GM12878 (cell line): ENCODE results near the gene ANKRD42. TPM values are rescaled to one million over a fixed set of nuclear protein-coding genes. Genes with fewer than 3 reads are reported as not detected.

Experiments used
- ATAC-seq: fragments of 200-7000 bp; cut with Tn5 transposase; 3 replicates; pipeline ENCODE4 v1.9.1; 2020; ENCODE audit warnings: mild to moderate bottlenecking, moderate library complexity
- BruUV-seq: library from RNA; stranded (reverse); fragments of 400-500 nt; replicated peaks from 2 replicates; lab custom pipeline; 2021; lab: Mats Ljungman, UMichigan
- CTCF ChIA-PET: fragments of 300-600 bp; sonication (Branson Sonifier 250); formaldehyde crosslinking; extraction: SDS; loops from one replicate; lab custom pipeline; 2021; ENCODE audit warnings: inconsistent platforms; lab: Yijun Ruan, JAX
- POLR2A ChIA-PET: fragments of 350-600 bp; formaldehyde crosslinking; extraction: SDS; loops from one replicate; lab custom pipeline; 2021; ENCODE audit warnings: inconsistent platforms; lab: Charles Lee
- RAD21 ChIA-PET: fragments of 300-600 bp; sonication (Branson Sonifier 250); formaldehyde crosslinking; loops from one replicate; lab custom pipeline; 2023; ENCODE audit warnings: antibody characterized with exemption; ENCODE audit not compliant: unreplicated experiment; lab: Charles Lee
- SMC1A ChIA-PET: fragments of 300-600 bp; sonication (Branson Sonifier 250); formaldehyde crosslinking; loops from one replicate; lab custom pipeline; 2023; ENCODE audit not compliant: unreplicated experiment, uncharacterized antibody; lab: Charles Lee
- DNase-seq: peaks from one replicate; pipeline ENCODE4 v3.0.0-alpha.2; 2011; ENCODE audit warnings: low read depth, low spot score
- FAIRE-seq: peaks from 3 replicates; lab custom pipeline; 2011; peaks lifted over from hg19 to GRCh38; lab: Jason Lieb, UNC
- H2AFZ ChIP-seq: 2 replicates; pipeline ENCODE4 v1.6.0; 2011; ENCODE audit warnings: low read depth, low read length, control low read depth; ENCODE audit not compliant: control insufficient read depth
- H3K27ac ChIP-seq: 2 replicates; pipeline ENCODE4 v1.5.1; 2011; ENCODE audit warnings: control low read depth; ENCODE audit not compliant: control insufficient read depth, insufficient read depth
- H3K27me3 ChIP-seq, 2 experiments: replicated peaks in 1 of 2; 2 replicates each; pipeline versions ENCODE4 v1.6.0 to v1.6.1; 2011; ENCODE audit warnings: low read length in 1 of 2; ENCODE audit not compliant: control insufficient read depth in 2 of 2, insufficient read depth in 2 of 2
- H3K36me3 ChIP-seq, 2 experiments: 2 replicates each; pipeline ENCODE4 v1.5.1; 2011; ENCODE audit warnings: low read length in 1 of 2; ENCODE audit not compliant: control insufficient read depth in 2 of 2, insufficient read depth in 2 of 2
- H3K4me1 ChIP-seq: 2 replicates; pipeline ENCODE4 v1.6.1; 2011; ENCODE audit warnings: mild to moderate bottlenecking, low read length, moderate library complexity, mixed read lengths; ENCODE audit not compliant: control insufficient read depth, insufficient read depth
- H3K4me2 ChIP-seq: 2 replicates; pipeline ENCODE4 v1.6.0; 2011; ENCODE audit warnings: control low read depth; ENCODE audit not compliant: control insufficient read depth, insufficient read depth
- H3K4me3 ChIP-seq: fragments of 200-600 bp; sonication (generic); 2 replicates; pipeline ENCODE4 v1.5.1; 2016
- H3K79me2 ChIP-seq: 2 replicates; pipeline ENCODE4 v1.6.0; 2011; ENCODE audit warnings: low read length; ENCODE audit not compliant: control insufficient read depth, insufficient read depth
- H3K9ac ChIP-seq: 2 replicates; pipeline ENCODE4 v1.8.0; 2011; ENCODE audit warnings: low read length, control low read depth, mixed read lengths; ENCODE audit not compliant: control insufficient read depth, insufficient read depth
- H3K9me3 ChIP-seq: replicated peaks from 3 replicates; pipeline ENCODE4 v1.5.1; 2011; ENCODE audit warnings: mild to moderate bottlenecking, low read length; ENCODE audit not compliant: control insufficient read depth, insufficient read depth
- H4K20me1 ChIP-seq: 2 replicates; pipeline ENCODE4 v1.6.0; 2011; ENCODE audit not compliant: control insufficient read depth, insufficient read depth
- ATF3 ChIP-seq: IDR thresholded peaks from 2 replicates; pipeline ENCODE4 v1.6.1; 2011; ENCODE audit warnings: low read depth, mild to moderate bottlenecking, low read length, moderate library complexity, borderline replicate concordance; ENCODE audit errors: extremely low read depth
- EZH2 ChIP-seq: IDR thresholded peaks from 2 replicates; pipeline ENCODE4 v1.6.1; 2012; ENCODE audit warnings: low read depth, mild to moderate bottlenecking, control low read depth, inconsistent platforms, low read length, borderline replicate concordance; ENCODE audit not compliant: control insufficient read depth
- RAD21 ChIP-seq: IDR thresholded peaks from 2 replicates; pipeline ENCODE4 v1.6.1; 2011; ENCODE audit warnings: mild to moderate bottlenecking, low read depth, low read length, moderate library complexity; ENCODE audit not compliant: insufficient read depth
- SMC3 ChIP-seq: IDR thresholded peaks from 2 replicates; pipeline ENCODE4 v1.6.1; 2011; ENCODE audit warnings: low read length, improper control_type of control experiment, borderline replicate concordance
- YY1 ChIP-seq: IDR thresholded peaks from 2 replicates; pipeline ENCODE4 v1.6.1; 2011; ENCODE audit warnings: low read depth, mild to moderate bottlenecking, low read length
- whole genome bisulfite sequencing: methylation state at CpG from one replicate; pipeline ENCODE4 v1.1.6; 2016; ENCODE audit warnings: low lambda C conversion rate; ENCODE audit not compliant: insufficient replicate concordance, insufficient coverage; ENCODE audit errors: missing lambda C conversion rate; 5-methylcytosine and 5-hydroxymethylcytosine counted together
- in situ Hi-C: fragments of 300-500 bp; cut with MboI; formaldehyde crosslinking; loops from 9 replicates; pipeline ENCODE4 v1.14.3; 2018; ENCODE audit warnings: mixed read lengths
- intact Hi-C: fragments of 100-400 bp; cut with micrococcal nuclease; formaldehyde crosslinking; loops from one replicate; pipeline ENCODE4 v1.14.2; 2022; ENCODE audit not compliant: unreplicated experiment
- polyA plus RNA-seq, 11 experiments: library from polyadenylated mRNA; depleted of rRNA in 4 of 11; unstranded in 6 of 11; stranded (reverse) in 5 of 11; fragments of >200 nt; fragmentation: Nextera tagmentation in 4 of 11; fragmentation: Illumina TruSeq in 1 of 11; extraction: Ambion mirVana in 4 of 11; extraction: Trizol in 1 of 11; gene quantifications; 1 replicate in 1 of 11; 2 replicates in 10 of 11; pipeline versions ENCODE4 v1.2.1 to v1.2.3, GENCODE V29; 2011 to 2016; ENCODE audit warnings: inconsistent platforms in 2 of 11, missing spikeins in 2 of 11, low read depth in 1 of 11
- total RNA-seq, 4 experiments: library from RNA; depleted of rRNA in 3 of 4; stranded (reverse); fragments of >200 nt in 3 of 4; fragmentation: Illumina TruSeq in 1 of 4; extraction: Trizol in 1 of 4; gene quantifications; 2 replicates each; pipeline versions ENCODE4 v1.2.1 to v1.2.3, GENCODE V29; 2013 to 2021
- TF ChIP-seq, protein P1 (sequence below), 3 experiments: IDR thresholded peaks in 2 of 3; conservative IDR thresholded peaks in 1 of 3; 2 replicates each; pipeline ENCODE4 v1.5.1; 2011; ENCODE audit warnings: low read depth in 3 of 3, low read length in 3 of 3, mild to moderate bottlenecking in 3 of 3, control low read depth in 2 of 3, moderate library complexity in 2 of 3, inconsistent platforms in 1 of 3, mixed read lengths in 1 of 3; ENCODE audit not compliant: control insufficient read depth in 2 of 3, insufficient read depth in 1 of 3; ENCODE audit errors: extremely low read depth in 1 of 3

The ANKRD42 gene
- total and polyA plus RNA-seq, 10 of the 15 experiments (the other 5 are each of a cell fraction or from before 2014, with no cell fraction given): 0.68 to 3.2 (median 2.0) TPM

GRCh38 chr11:83292709-83293456 is 99.4 kb downstream of the ANKRD42 start:
- peak; percentile 60 for TF ChIP-seq RAD21
- no peak for TF ChIP-seq ATF3
- TF ChIP-seq, protein P1, sequence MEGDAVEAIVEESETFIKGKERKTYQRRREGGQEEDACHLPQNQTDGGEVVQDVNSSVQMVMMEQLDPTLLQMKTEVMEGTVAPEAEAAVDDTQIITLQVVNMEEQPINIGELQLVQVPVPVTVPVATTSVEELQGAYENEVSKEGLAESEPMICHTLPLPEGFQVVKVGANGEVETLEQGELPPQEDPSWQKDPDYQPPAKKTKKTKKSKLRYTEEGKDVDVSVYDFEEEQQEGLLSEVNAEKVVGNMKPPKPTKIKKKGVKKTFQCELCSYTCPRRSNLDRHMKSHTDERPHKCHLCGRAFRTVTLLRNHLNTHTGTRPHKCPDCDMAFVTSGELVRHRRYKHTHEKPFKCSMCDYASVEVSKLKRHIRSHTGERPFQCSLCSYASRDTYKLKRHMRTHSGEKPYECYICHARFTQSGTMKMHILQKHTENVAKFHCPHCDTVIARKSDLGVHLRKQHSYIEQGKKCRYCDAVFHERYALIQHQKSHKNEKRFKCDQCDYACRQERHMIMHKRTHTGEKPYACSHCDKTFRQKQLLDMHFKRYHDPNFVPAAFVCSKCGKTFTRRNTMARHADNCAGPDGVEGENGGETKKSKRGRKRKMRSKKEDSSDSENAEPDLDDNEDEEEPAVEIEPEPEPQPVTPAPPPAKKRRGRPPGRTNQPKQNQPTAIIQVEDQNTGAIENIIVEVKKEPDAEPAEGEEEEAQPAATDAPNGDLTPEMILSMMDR (IDR thresholded peaks at IDR 0.05 in 2 of 3, conservative IDR thresholded peaks at IDR 0.05 in 1 of 3; ENCODE audit: control insufficient read depth in 2 of 3, extremely low read depth in 1 of 3, insufficient read depth in 1 of 3, low read depth in 3 of 3, low read length in 3 of 3): peak; percentile 65 to 74 (median 70)
- peak; percentile 71; the same call in 1 of the 2 replicates for TF ChIP-seq SMC3
- peak; percentile 47; the same call in 1 of the 2 replicates for TF ChIP-seq YY1
- TF ChIP-seq EZH2: no peak
- CTCF ChIA-PET: interaction anchor here (0.6 to 7.3 kb wide), 48 partner anchors 9 to 753 kb away, joined by 3 to 61 read pairs (median 4); no protein-coding TSS in a partner anchor
- H4K20me1 ChIP-seq: no peaks in the 10 kb centered on the region
- H3K4me1 ChIP-seq: peaks cover 12% of the 10 kb centered on the region; the same call in 1 of the 2 replicates
- no peaks in the 10 kb centered on the region for H3K27me3 ChIP-seq
- BruUV-seq: no TSS peak
- no peak overlapping the region for H2AFZ ChIP-seq
- WGBS: 54% methylated on average over 7 of the region's 7 CpGs
- peak overlapping the region; percentile 7; the same call in 1 of the 2 replicates for H3K4me2 ChIP-seq
- intact Hi-C loops: loop anchor here (1.0 to 2.0 kb wide), 3 partner anchors 378 to 523 kb away; no protein-coding TSS in a partner anchor
- in situ Hi-C loops: no loop called here
- H3K9ac ChIP-seq: no peak overlapping the region; the same call in 1 of the 2 replicates
- POLR2A ChIA-PET: interaction anchor here (0.5 to 1.0 kb wide), 2 partner anchors 49 to 227 kb away, joined by 3 read pairs; no protein-coding TSS in a partner anchor
- no peaks in the 10 kb centered on the region for H3K9me3 ChIP-seq
- SMC1A ChIA-PET: interaction anchor here (0.8 to 2.5 kb wide), 22 partner anchors 10 to 528 kb away, joined by 3 to 24 read pairs (median 5); partner anchors contain the start of gene DDIAS
- no peaks in the 10 kb centered on the region for H3K79me2 ChIP-seq
- H3K36me3 ChIP-seq: no peaks in the 10 kb centered on the region
- H3K4me3 ChIP-seq: no peak overlapping the region
- RAD21 ChIA-PET: interaction anchor here (0.6 to 5.7 kb wide), 13 partner anchors 11 to 525 kb away, joined by 3 to 35 read pairs (median 3); no protein-coding TSS in a partner anchor
- DNase-seq (no peak), FAIRE-seq (peak; percentile 13), ATAC-seq (peak; percentile 86)
- H3K27ac ChIP-seq: no peak overlapping the region
